ENCODE results near the gene SMPDL3B. TPM values are rescaled to one million over a fixed set of nuclear protein-coding genes. Genes with fewer than 3 reads are reported as not detected.

SMPDL3B gene
- total RNA-seq, 1 donor from 2014 or later = 7.4 TPM

DNA sequence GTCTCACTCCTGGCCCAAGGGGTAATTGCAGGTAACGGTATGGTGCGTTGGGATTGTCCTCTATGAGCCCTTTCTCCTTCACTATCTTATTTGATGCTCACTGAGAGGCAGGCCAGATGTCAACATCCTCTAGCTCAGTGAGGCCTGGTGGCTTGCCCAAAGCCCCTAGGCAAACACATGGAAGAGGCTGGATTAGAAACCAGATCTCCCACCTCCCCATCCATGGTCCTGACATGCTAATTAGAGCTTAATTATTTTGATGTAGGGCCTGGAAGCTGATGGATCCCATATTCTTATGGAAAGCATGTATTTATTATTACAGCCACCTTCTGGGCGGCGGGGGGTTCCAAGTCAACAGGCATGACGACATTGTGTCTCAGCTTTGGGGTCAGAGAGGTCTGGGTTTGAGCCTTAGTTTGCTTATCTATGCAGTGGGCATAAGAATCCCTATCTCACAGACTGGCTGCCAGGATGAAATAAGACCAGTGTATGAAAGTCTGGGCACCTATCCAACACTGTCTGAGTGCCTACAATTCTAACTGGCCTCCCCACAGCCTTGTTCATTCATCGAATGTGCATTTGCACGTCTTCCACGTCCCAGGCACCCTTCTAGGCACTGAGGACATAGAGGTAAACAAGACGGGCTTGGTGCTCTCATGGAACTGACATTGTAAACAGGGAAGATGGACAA lies 6.2 kb downstream of the SMPDL3B start:
- Mint-ChIP-seq H3K36me3 (no peaks in the 10 kb centered on the region), H3K27me3 (ENCODE audit: low read depth) (peaks cover 5% of the 10 kb centered on the region), H3K4me1 (no peaks in the 10 kb centered on the region), H3K4me3 (no peak overlapping the region), H3K9me3 (no peaks in the 10 kb centered on the region), H3K27ac (no peak overlapping the region)
- DNase-seq (ENCODE audit: low spot score in 2 of 2, unreplicated experiment in 2 of 2) = no peak
- TF ChIP-seq, protein P1, sequence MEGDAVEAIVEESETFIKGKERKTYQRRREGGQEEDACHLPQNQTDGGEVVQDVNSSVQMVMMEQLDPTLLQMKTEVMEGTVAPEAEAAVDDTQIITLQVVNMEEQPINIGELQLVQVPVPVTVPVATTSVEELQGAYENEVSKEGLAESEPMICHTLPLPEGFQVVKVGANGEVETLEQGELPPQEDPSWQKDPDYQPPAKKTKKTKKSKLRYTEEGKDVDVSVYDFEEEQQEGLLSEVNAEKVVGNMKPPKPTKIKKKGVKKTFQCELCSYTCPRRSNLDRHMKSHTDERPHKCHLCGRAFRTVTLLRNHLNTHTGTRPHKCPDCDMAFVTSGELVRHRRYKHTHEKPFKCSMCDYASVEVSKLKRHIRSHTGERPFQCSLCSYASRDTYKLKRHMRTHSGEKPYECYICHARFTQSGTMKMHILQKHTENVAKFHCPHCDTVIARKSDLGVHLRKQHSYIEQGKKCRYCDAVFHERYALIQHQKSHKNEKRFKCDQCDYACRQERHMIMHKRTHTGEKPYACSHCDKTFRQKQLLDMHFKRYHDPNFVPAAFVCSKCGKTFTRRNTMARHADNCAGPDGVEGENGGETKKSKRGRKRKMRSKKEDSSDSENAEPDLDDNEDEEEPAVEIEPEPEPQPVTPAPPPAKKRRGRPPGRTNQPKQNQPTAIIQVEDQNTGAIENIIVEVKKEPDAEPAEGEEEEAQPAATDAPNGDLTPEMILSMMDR (IDR thresholded peaks at IDR 0.05; ENCODE audit: unreplicated experiment) = no peak

DNA sequence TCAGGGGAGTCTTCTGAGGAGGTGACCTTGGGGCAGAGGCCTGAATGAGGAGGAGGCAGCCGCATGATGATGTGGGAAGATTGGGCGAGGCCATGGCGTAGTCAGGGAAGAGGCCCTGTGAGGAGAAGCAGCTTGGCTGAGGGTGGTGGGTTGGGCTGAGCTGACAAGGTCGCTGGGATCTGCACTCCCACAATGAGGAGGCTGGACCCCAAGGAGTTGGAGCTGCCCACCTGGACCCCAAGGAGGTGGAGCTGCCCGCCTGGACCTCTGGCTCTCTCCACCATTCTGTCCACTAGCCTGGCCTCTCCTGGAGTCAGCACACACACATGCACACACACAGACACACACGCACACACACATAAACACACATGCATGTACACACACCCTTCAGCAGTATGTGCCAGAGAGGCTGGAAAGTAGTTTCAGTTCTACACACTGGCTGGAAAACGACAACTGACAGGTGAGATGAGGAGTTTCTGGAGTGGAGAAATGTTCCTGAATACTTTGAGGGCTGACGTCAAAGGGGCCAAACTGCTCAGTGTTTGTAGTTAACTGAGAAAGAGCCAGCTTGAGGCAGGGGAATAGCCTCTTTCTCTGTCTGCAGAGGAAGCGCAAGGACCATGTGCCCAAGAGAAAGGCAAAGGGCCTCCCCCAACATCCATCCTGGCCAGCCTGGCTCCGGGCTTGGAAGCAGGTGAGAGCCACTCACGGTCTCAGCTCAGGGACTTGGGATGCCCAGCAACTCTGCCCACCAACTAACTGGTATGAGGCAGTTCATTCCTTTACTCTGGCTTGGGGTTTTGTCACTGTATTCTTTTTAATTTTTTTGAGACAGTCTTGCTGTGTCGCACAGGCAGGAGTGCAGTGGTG lies 7.1 kb downstream of the SMPDL3B start:
- DNase-seq (ENCODE audit: low spot score in 2 of 2, unreplicated experiment in 2 of 2) = no peak
- TF ChIP-seq, protein P1 (IDR thresholded peaks at IDR 0.05; ENCODE audit: unreplicated experiment) = no peak
- Mint-ChIP-seq H3K4me1 (no peaks in the 10 kb centered on the region), H3K36me3 (no peaks in the 10 kb centered on the region), H3K27ac (no peak overlapping the region), H3K4me3 (no peak overlapping the region), H3K27me3 (ENCODE audit: low read depth) (peaks cover 4% of the 10 kb centered on the region), H3K9me3 (no peaks in the 10 kb centered on the region)

DNA sequence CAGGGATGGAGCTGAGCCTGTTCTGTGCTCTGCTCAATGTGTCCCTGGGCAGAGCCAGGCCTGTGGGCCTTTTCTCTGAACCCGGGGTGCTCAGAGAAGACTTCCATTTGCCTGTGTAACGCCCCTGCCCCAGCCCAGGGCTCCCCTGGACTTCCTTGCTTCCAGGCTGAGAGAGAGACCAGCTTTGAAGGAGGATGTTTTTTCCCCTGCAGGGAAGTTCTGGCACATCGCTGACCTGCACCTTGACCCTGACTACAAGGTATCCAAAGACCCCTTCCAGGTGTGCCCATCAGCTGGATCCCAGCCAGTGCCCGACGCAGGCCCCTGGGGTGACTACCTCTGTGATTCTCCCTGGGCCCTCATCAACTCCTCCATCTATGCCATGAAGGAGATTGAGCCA lies 10.2 kb downstream of the SMPDL3B start:
- Mint-ChIP-seq H3K4me3 (no peak overlapping the region), H3K27me3 (ENCODE audit: low read depth) (no peaks in the 10 kb centered on the region), H3K27ac (no peak overlapping the region), H3K36me3 (no peaks in the 10 kb centered on the region), H3K9me3 (no peaks in the 10 kb centered on the region), H3K4me1 (no peaks in the 10 kb centered on the region)
- TF ChIP-seq, protein P1 (IDR thresholded peaks at IDR 0.05; ENCODE audit: unreplicated experiment) = no peak
- no peak for DNase-seq (ENCODE audit: low spot score in 2 of 2, unreplicated experiment in 2 of 2)

DNA sequence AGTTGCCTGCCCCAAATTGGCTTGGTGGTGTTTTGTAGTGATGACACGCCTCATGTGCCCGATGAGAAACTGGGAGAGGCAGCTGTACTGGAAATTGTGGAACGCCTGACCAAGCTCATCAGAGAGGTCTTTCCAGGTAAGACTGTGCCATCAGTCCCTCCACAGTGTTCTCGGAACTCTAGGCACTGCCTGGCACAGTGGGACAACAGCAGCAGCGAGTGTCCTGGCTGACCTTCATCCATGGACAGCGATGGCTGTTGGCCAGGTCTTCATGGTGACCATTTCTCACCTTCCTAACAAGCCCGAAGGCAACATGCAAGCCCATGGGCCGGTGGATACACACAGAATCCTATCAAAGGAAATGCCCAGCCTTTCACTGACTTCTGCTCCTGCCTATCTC lies 14.2 kb downstream of the SMPDL3B start:
- no peaks in the 10 kb centered on the region for H3K36me3 Mint-ChIP-seq

DNA sequence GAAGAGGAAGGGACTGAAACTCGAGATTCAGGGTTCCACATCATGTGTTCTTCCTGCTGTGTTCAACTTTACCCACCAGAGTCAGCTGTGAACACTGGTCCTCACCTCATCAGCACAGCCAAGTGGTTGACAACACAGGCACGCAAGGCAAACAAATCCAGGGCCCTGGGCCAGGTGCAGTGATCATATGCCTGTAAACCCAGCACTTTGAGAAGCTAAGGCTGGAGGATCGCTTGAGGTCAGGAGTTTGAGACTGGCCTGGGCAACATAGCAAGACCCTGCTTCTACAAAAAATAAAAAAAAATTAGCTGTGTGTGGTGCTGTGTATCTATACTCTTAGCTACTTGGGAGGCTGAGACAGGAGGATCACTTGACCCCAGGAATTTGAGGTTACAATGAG lies 16.6 kb downstream of the SMPDL3B start:
- DNase-seq (ENCODE audit: low spot score in 2 of 2, unreplicated experiment in 2 of 2) = no peak
- Mint-ChIP-seq H3K36me3 (no peaks in the 10 kb centered on the region), H3K4me3 (no peak overlapping the region), H3K27me3 (ENCODE audit: low read depth) (no peaks in the 10 kb centered on the region), H3K27ac (no peak overlapping the region), H3K9me3 (no peaks in the 10 kb centered on the region), H3K4me1 (no peaks in the 10 kb centered on the region)
- TF ChIP-seq, protein P1 (IDR thresholded peaks at IDR 0.05; ENCODE audit: unreplicated experiment) = no peak

More for the DNA sequence above, 14.2 kb downstream of the SMPDL3B start:
- H3K27ac Mint-ChIP-seq = no peak overlapping the region
- H3K4me3 Mint-ChIP-seq = no peak overlapping the region
- TF ChIP-seq, protein P1 (IDR thresholded peaks at IDR 0.05; ENCODE audit: unreplicated experiment) = no peak
- no peaks in the 10 kb centered on the region for H3K4me1 Mint-ChIP-seq
- no peaks in the 10 kb centered on the region for H3K27me3 Mint-ChIP-seq (ENCODE audit: low read depth)
- DNase-seq (ENCODE audit: low spot score in 2 of 2, unreplicated experiment in 2 of 2) = no peak
- H3K9me3 Mint-ChIP-seq = no peaks in the 10 kb centered on the region
